Neural progenitor cell (in vitro differentiated cells): ENCODE results near the gene ARPC5. TPM values are rescaled to one million over a fixed set of nuclear protein-coding genes. Genes with fewer than 3 reads are reported as not detected.

ENCODE experiments used
- DNase-seq: peaks from one replicate; pipeline ENCODE4 v3.0.0-alpha.2; 2016; ENCODE audit warnings: low spot score
- H2AFZ ChIP-seq: fragments of 200-600 bp; sonication (generic); replicated peaks from 2 replicates; pipeline ENCODE4 v1.6.1; 2016; ENCODE audit warnings: antibody characterized with exemption
- H3F3A ChIP-seq: fragments of 200-600 bp; sonication (generic); 2 replicates; pipeline ENCODE4 v1.6.1; 2016; ENCODE audit warnings: antibody characterized with exemption, low read depth
- H3K27ac ChIP-seq: fragments of 200-600 bp; sonication (generic); 2 replicates; pipeline ENCODE4 v1.5.1; 2016; ENCODE audit warnings: mild to moderate bottlenecking
- H3K27me3 ChIP-seq: fragments of 200-600 bp; sonication (generic); 2 replicates; pipeline ENCODE4 v1.6.1; 2016; ENCODE audit warnings: mild to moderate bottlenecking, moderate library complexity
- H3K36me3 ChIP-seq: fragments of 200-600 bp; sonication (generic); 2 replicates; pipeline ENCODE4 v1.5.1; 2016
- H3K4me1 ChIP-seq: fragments of 200-600 bp; sonication (generic); 2 replicates; pipeline ENCODE4 v1.6.1; 2016; ENCODE audit warnings: mixed run types
- H3K4me2 ChIP-seq: fragments of 200-600 bp; sonication (generic); 2 replicates; pipeline ENCODE4 v1.6.1; 2016
- H3K4me3 ChIP-seq: fragments of 200-600 bp; sonication (generic); 2 replicates; pipeline ENCODE4 v1.5.1; 2016
- H3K79me2 ChIP-seq: fragments of 200-600 bp; sonication (generic); 2 replicates; pipeline ENCODE4 v1.6.1; 2016; ENCODE audit warnings: low read depth
- H3K9ac ChIP-seq: fragments of 200-600 bp; sonication (generic); 2 replicates; pipeline ENCODE4 v1.6.1; 2016
- H3K9me3 ChIP-seq: fragments of 200-600 bp; sonication (generic); 2 replicates; pipeline ENCODE4 v1.5.1; 2016; ENCODE audit warnings: low read depth
- H4K20me1 ChIP-seq: fragments of 200-600 bp; sonication (generic); 2 replicates; pipeline ENCODE4 v1.6.1; 2016; ENCODE audit warnings: low read depth
- H3K27ac Mint-ChIP-seq: 3 replicates; pipeline ENCODE4 v1.8.0; 2021; ENCODE audit warnings: mixed read lengths
- H3K27me3 Mint-ChIP-seq: 2 replicates; pipeline ENCODE4 v1.8.0; 2022; ENCODE audit warnings: low read depth, mild to moderate bottlenecking, inconsistent platforms, moderate library complexity, mixed read lengths; ENCODE audit not compliant: insufficient read depth
- H3K36me3 Mint-ChIP-seq: 3 replicates; pipeline ENCODE4 v1.8.0; 2021; ENCODE audit warnings: mixed read lengths
- H3K4me1 Mint-ChIP-seq: 3 replicates; pipeline ENCODE4 v1.8.0; 2021; ENCODE audit warnings: mixed read lengths
- H3K4me3 Mint-ChIP-seq: 3 replicates; pipeline ENCODE4 v1.8.0; 2021; ENCODE audit warnings: mild to moderate bottlenecking, moderate library complexity, mixed read lengths
- H3K9me3 Mint-ChIP-seq: 3 replicates; pipeline ENCODE4 v1.8.0; 2020; ENCODE audit warnings: mixed read lengths
- CTCF ChIP-seq: fragments of 200-600 bp; sonication (generic); IDR thresholded peaks from 2 replicates; pipeline ENCODE4 v1.5.1; 2017; ENCODE audit warnings: antibody characterized with exemption, mild to moderate bottlenecking
- EZH2 ChIP-seq: fragments of 200-600 bp; sonication (generic); IDR thresholded peaks from 2 replicates; pipeline ENCODE4 v1.6.1; 2017; ENCODE audit warnings: antibody characterized with exemption, mild to moderate bottlenecking, moderate library complexity
- EZH2phosphoT487 ChIP-seq: fragments of 200-600 bp; sonication (generic); IDR thresholded peaks from 2 replicates; pipeline ENCODE4 v1.6.1; 2017; ENCODE audit warnings: antibody characterized with exemption
- total RNA-seq: library from RNA; depleted of rRNA; stranded (reverse); fragments of >200 nt; gene quantifications from 2 replicates; pipeline ENCODE4 v1.2.3, GENCODE V29; 2015; ENCODE audit warnings: low replicate concordance

ARPC5 gene
- total RNA-seq, 1 donor from 2014 or later = 131 TPM

GRCh38 chr1:183572721-183573120, 62.9 kb downstream of the ARPC5 start:
- Mint-ChIP-seq H3K4me3 (no peak overlapping the region), H3K9me3 (no peaks in the 10 kb centered on the region), H3K27me3 (peaks cover 3% of the 10 kb centered on the region), H3K27ac (no peak overlapping the region), H3K36me3 (no peaks in the 10 kb centered on the region), H3K4me1 (peaks cover 5% of the 10 kb centered on the region)
- H3K79me2 ChIP-seq = no peaks in the 10 kb centered on the region
- H4K20me1 ChIP-seq = no peaks in the 10 kb centered on the region
- TF ChIP-seq EZH2 (no peak), EZH2phosphoT487 (no peak), CTCF (no peak)
- H3K27ac ChIP-seq = no peak overlapping the region
- H2AFZ ChIP-seq = no peak overlapping the region
- no peaks in the 10 kb centered on the region for H3K4me1 ChIP-seq
- H3K4me3 ChIP-seq = no peak overlapping the region
- DNase-seq = no peak
- no peaks in the 10 kb centered on the region for H3K27me3 ChIP-seq
- H3K9me3 ChIP-seq = no peaks in the 10 kb centered on the region
- H3K36me3 ChIP-seq = no peaks in the 10 kb centered on the region
- no peak overlapping the region for H3K4me2 ChIP-seq
- H3K9ac ChIP-seq = no peak overlapping the region
- no peaks in the 10 kb centered on the region for H3F3A ChIP-seq

- Histone ChIP-seq H3K9ac (no peak overlapping the region), H3K27me3 (no peaks in the 10 kb centered on the region), H3K27ac (no peak overlapping the region), H3F3A (no peaks in the 10 kb centered on the region), H4K20me1 (no peaks in the 10 kb centered on the region), H3K4me2 (no peak overlapping the region), H2AFZ (no peak overlapping the region), H3K4me3 (no peak overlapping the region), H3K36me3 (no peaks in the 10 kb centered on the region), H3K9me3 (no peaks in the 10 kb centered on the region), H3K79me2 (no peaks in the 10 kb centered on the region), H3K4me1 (no peaks in the 10 kb centered on the region)
- no peak for TF ChIP-seq EZH2
- TF ChIP-seq CTCF = no peak
- H3K27ac Mint-ChIP-seq = no peak overlapping the region
- H3K4me1 Mint-ChIP-seq = peaks cover 5% of the 10 kb centered on the region
- peaks cover 3% of the 10 kb centered on the region for H3K27me3 Mint-ChIP-seq
- no peak overlapping the region for H3K4me3 Mint-ChIP-seq
- no peaks in the 10 kb centered on the region for H3K9me3 Mint-ChIP-seq
- DNase-seq = no peak
- no peaks in the 10 kb centered on the region for H3K36me3 Mint-ChIP-seq
These were observed 63.8 kb downstream of the ARPC5 start for GRCh38 chr1:183571678-183572268.

Other genes starting within 250 kb of the ARPC5 start
- gene NMNAT2, start 217.4 kb downstream of the ARPC5 start, total RNA-seq = 0.49 and 2.7 TPM in 2 replicates
- 33.4 and 33.5 TPM in 2 replicates for gene SMG7, start 163.3 kb downstream of the ARPC5 start, total RNA-seq
- gene NCF2, start 45.3 kb downstream of the ARPC5 start, total RNA-seq = not detected in 2 replicates
- not detected in 2 replicates for gene APOBEC4, start 17.5 kb upstream of the ARPC5 start, total RNA-seq
- 13.5 and 15.0 TPM in 2 replicates for gene RGL1, start 169.3 kb upstream of the ARPC5 start, total RNA-seq